ENCODE data around the gene CNTRL. TPM values are rescaled to one million over a fixed set of nuclear protein-coding genes. Genes with fewer than 3 reads are reported as not detected.

The CNTRL gene
- total and polyA plus RNA-seq, 10 donors: 15.8 to 63.0 (median 48.9) TPM

- no peak for DNase-seq
- intact Hi-C loops (cut with DNase I; ENCODE audit: low total_unique reads): no loop called here
- Histone ChIP-seq H3K36me3 (no peaks in the 10 kb centered on the region), H3K27me3 (replicated peaks in 1 of 7) (no peaks in the 10 kb centered on the region), H3K27ac (no peak overlapping the region), H3K4me1 (peaks cover 26 to 63% (median 36%) of the 10 kb centered on the region in 6 donors), H3K4me3 (no peak overlapping the region), H3K9me3 (no peaks in the 10 kb centered on the region)
- TF ChIP-seq POLR2A (IDR thresholded peaks at IDR 0.05): no peak
- TF ChIP-seq CTCF (IDR thresholded peaks at IDR 0.05 in 8 of 11, conservative IDR thresholded peaks at IDR 0.05 in 3 of 11): no peak
- no peak for TF ChIP-seq POLR2AphosphoS5 (IDR thresholded peaks at IDR 0.05)
Measured at GRCh38 chr9:121204611-121205010, 129.9 kb downstream of the CNTRL start.

GRCh38 chr9:121206516-121207370 lies 132.0 kb downstream of the CNTRL start:
- intact Hi-C loops (cut with DNase I; ENCODE audit: low total_unique reads): no loop called here
- no peak overlapping the region for H3K4me3 ChIP-seq
- H3K9me3 ChIP-seq: no peaks in the 10 kb centered on the region
- H3K27me3 ChIP-seq (replicated peaks in 1 of 7): no peaks in the 10 kb centered on the region
- H3K4me1 ChIP-seq: peaks cover 17 to 48% (median 26%) of the 10 kb centered on the region in 6 donors
- no peak for TF ChIP-seq POLR2AphosphoS5 (IDR thresholded peaks at IDR 0.05)
- no peak for TF ChIP-seq POLR2A (IDR thresholded peaks at IDR 0.05)
- TF ChIP-seq CTCF (IDR thresholded peaks at IDR 0.05 in 8 of 11, conservative IDR thresholded peaks at IDR 0.05 in 3 of 11): no peak
- H3K36me3 ChIP-seq: peaks cover 0 to 9% (median 0%) of the 10 kb centered on the region in 6 donors
- DNase-seq: no peak
- peak overlapping the region; percentile 21 to 78 (median 66) for H3K27ac ChIP-seq
- WGBS, 5 donors: 72 to 83% (median 80%) methylated on average over 8 of the region's 8 CpGs

DNA sequence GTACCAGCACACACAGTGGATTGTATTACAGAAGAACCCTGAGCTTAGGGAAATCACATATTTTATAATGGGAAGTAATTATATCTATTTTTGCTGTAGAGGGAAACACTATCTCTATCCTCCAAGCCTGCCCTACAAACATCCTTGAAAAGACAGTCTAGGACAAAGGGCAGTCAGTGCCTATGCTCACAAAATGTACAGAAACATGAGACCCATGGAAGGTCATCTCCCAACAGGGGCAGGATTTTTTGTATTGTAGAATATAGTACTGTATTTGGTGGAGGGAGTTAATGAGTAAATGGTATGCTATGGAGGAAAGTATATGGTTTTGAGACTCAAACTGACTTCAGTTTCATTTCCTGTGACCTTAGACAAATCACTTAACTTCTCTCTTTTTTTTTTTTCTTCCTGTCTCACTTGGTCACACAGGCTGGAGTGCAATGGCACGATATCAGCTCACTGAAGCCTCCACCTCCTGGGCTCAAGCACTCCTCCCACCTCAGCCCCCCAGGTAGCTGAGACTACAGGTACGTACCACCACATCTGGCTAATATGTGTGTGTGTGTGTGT lies 132.7 kb downstream of the CNTRL start:
- Histone ChIP-seq H3K4me3 (peak overlapping the region in 1 of 8 donors; percentile 15), H3K9me3 (no peaks in the 10 kb centered on the region), H3K27me3 (replicated peaks in 1 of 7) (no peaks in the 10 kb centered on the region), H3K36me3 (peaks cover 0 to 9% (median 0%) of the 10 kb centered on the region in 6 donors), H3K27ac (peak overlapping the region; percentile 21 to 78 (median 66)), H3K4me1 (peaks cover 14 to 43% (median 23%) of the 10 kb centered on the region in 6 donors)
- intact Hi-C loops (cut with DNase I; ENCODE audit: low total_unique reads): no loop called here
- WGBS, 5 donors: 22 to 42% (median 38%) methylated on average over 2 of the region's 2 CpGs
- DNase-seq: no peak
- TF ChIP-seq POLR2A (IDR thresholded peaks at IDR 0.05) (no peak), CTCF (IDR thresholded peaks at IDR 0.05 in 8 of 11, conservative IDR thresholded peaks at IDR 0.05 in 3 of 11) (no peak), POLR2AphosphoS5 (IDR thresholded peaks at IDR 0.05) (no peak)

DNA sequence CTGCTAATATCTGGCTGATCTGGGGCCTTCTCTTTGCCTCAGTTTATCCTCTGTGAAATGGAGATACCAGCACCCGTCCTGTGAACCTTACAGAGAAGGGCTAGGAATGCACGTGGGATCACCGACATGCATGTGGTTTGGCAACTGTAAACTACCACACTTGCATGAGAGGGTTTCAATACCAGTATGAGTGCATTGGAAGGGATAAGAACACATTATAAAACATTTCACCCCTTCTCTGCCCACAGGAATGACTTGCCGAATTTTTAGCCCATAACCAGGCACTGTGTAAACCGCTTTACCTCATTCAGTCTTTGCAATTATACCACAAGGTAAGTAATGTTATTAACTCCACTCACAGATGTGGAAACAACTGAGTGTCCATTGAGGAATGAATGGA lies 135.8 kb downstream of the CNTRL start:
- intact Hi-C loops (cut with DNase I; ENCODE audit: low total_unique reads): loop anchor here (10.0 kb wide), 1 partner anchor 54 kb away; the partner anchor contains the start of gene GSN
- Histone ChIP-seq H3K9me3 (no peaks in the 10 kb centered on the region), H3K36me3 (peaks cover 0 to 13% (median 0%) of the 10 kb centered on the region in 6 donors), H3K27me3 (replicated peaks in 1 of 7) (no peaks in the 10 kb centered on the region), H3K4me1 (peaks cover 16 to 39% (median 26%) of the 10 kb centered on the region in 6 donors), H3K27ac (no peak overlapping the region), H3K4me3 (no peak overlapping the region)
- DNase-seq: no peak
- 69 to 92% (median 79%) methylated on average over 5 of the region's 5 CpGs for WGBS, 5 donors
- TF ChIP-seq POLR2A (IDR thresholded peaks at IDR 0.05): no peak
- no peak for TF ChIP-seq CTCF (IDR thresholded peaks at IDR 0.05 in 8 of 11, conservative IDR thresholded peaks at IDR 0.05 in 3 of 11)
- no peak for TF ChIP-seq POLR2AphosphoS5 (IDR thresholded peaks at IDR 0.05)
